ENCODE data around the gene ANKRD34A.

The ANKRD34A gene

DNA sequence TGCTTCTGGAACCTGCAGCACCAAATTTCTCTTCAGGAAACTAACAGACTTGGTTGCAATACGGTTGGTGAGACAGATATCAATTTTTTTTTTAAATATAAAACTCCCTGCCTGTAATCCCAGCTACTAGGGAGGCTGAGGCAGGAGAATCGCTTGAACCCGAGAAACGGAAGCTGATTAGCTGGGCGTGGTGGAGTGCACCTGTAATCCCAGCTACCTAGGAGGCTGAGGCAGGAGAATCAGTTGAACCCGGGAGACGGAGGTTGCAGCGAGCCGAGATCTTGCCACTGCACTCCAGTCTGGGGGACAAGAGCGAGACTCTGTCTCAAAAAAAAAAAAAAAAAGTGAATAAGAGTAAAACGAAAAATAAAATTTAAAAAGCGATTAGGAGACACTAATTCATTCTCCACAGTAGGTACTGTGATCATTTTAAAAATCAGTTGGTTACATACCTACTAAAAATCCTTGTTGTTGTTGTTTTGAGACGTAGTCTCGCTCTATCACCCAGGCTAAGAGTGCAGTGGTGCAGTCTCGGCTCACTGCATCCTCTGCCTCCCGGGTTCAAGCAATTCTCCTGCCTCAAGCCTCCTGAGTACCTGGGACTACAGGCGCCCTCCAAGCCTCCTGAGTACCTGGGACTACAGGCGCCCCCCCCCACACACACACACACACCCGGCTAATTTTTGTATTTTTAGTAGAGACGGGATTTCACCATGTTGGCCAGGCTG is 36.3 kb downstream of the ANKRD34A start:
- TF ChIP-seq, protein P1, sequence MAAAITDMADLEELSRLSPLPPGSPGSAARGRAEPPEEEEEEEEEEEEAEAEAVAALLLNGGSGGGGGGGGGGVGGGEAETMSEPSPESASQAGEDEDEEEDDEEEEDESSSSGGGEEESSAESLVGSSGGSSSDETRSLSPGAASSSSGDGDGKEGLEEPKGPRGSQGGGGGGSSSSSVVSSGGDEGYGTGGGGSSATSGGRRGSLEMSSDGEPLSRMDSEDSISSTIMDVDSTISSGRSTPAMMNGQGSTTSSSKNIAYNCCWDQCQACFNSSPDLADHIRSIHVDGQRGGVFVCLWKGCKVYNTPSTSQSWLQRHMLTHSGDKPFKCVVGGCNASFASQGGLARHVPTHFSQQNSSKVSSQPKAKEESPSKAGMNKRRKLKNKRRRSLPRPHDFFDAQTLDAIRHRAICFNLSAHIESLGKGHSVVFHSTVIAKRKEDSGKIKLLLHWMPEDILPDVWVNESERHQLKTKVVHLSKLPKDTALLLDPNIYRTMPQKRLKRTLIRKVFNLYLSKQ (tag by site-specific recombination; IDR thresholded peaks at IDR 0.05; ENCODE audit: borderline replicate concordance), result no peak
- TF ChIP-seq ZNF514 (tag by site-specific recombination; IDR thresholded peaks at IDR 0.05) (no peak), OSR2 (tag by site-specific recombination; IDR thresholded peaks at IDR 0.05) (0 out of 2 replicates have a peak, but pooled peaks have one; percentile 18), ZNF707 (tag by site-specific recombination; IDR thresholded peaks at IDR 0.05) (no peak), ZNF266 (tag by site-specific recombination; IDR thresholded peaks at IDR 0.05; ENCODE audit: low read depth) (no peak)
- TF ChIP-seq, protein P2, sequence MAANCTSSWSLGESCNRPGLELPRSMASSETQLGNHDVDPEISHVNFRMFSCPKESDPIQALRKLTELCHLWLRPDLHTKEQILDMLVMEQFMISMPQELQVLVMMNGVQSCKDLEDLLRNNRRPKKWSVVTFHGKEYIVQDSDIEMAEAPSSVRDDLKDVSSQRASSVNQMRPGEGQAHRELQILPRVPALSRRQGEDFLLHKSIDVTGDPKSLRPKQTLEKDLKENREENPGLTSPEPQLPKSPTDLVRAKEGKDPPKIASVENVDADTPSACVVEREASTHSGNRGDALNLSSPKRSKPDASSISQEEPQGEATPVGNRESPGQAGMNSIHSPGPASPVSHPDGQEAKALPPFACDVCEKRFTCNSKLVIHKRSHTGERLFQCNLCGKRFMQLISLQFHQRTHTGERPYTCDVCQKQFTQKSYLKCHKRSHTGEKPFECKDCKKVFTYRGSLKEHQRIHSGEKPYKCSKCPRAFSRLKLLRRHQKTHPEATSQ (tag by site-specific recombination; IDR thresholded peaks at IDR 0.05), result no peak
- POLR2A ChIA-PET, result interaction anchor here (0.6 to 2.2 kb wide), 22 partner anchors 8 to 108 kb away, joined by 3 to 51 read pairs (median 6); partner anchors contain the start of genes ANKRD34A, LIX1L, NUDT17 and PEX11B
- no peaks in the 10 kb centered on the region for H3K4me1 ChIP-seq (ENCODE audit: control insufficient read depth, insufficient read depth, low read length)
- no peaks in the 10 kb centered on the region for H3K9me3 ChIP-seq (ENCODE audit: control insufficient read depth, insufficient read depth, low read depth, low read length)
- peak overlapping the region; percentile 59 for H3K27ac ChIP-seq (ENCODE audit: extremely low read depth, low read depth, low read length)
- H3K4me3 ChIP-seq (ENCODE audit: low read depth, low read length), result peak overlapping the region; percentile 83
- CTCF ChIA-PET, result interaction anchor here (0.6 to 3.0 kb wide), 17 partner anchors 8 to 1130 kb away, joined by 3 to 18 read pairs (median 3); partner anchors contain the start of genes ITGA10, LIX1L and NUDT17
- peaks cover 0 to 26% of the 10 kb centered on the region in 2 experiments; a peak in 2 of 3 replicates for H3K36me3 ChIP-seq (ENCODE audit: control insufficient read depth in 2 of 2, insufficient read depth in 1 of 2, low read length in 2 of 2)

GRCh38 chr1:145927063-145927886 is 37.1 kb downstream of the ANKRD34A start, which contains the start of gene RBM8A:
TSS of gene RBM8A (minus strand) at chr1:145927484. CDS start at chr1:145927426, 58 bp downstream.
- Histone ChIP-seq H3K9me3 (ENCODE audit: control insufficient read depth, insufficient read depth, low read depth, low read length) (no peaks in the 10 kb centered on the region), H3K4me1 (ENCODE audit: control insufficient read depth, insufficient read depth, low read length) (no peaks in the 10 kb centered on the region), H3K27ac (ENCODE audit: extremely low read depth, low read depth, low read length) (peak within 1 kb of the TSS; percentile 59), H3K4me3 (ENCODE audit: low read depth, low read length) (peak within 1 kb of the TSS; percentile 83), H3K36me3 (ENCODE audit: control insufficient read depth in 2 of 2, insufficient read depth in 1 of 2, low read length in 2 of 2) (peaks cover 0 to 30% of the 10 kb centered on the region in 2 experiments; a peak in 2 of 3 replicates)
- ChIA-PET CTCF (interaction anchor here (0.6 to 3.0 kb wide), 19 partner anchors 9 to 1131 kb away, joined by 3 to 18 read pairs (median 3); partner anchors contain the start of genes ANKRD34A, ITGA10, LIX1L and NUDT17), POLR2A (interaction anchor here (0.6 to 2.2 kb wide), 20 partner anchors 8 to 109 kb away, joined by 3 to 51 read pairs (median 6); partner anchors contain the start of genes ANKRD34A, LIX1L, NUDT17 and PEX11B)
- TF ChIP-seq ZNF324 (tag by site-specific recombination; IDR thresholded peaks at IDR 0.05) (peak; percentile 72; the same call in 1 of the 2 replicates), ZNF610 (tag by site-specific recombination; IDR thresholded peaks at IDR 0.05; ENCODE audit: borderline replicate concordance) (peak; percentile 99), SP2 (tag by site-specific recombination; IDR thresholded peaks at IDR 0.05) (peak; percentile 98), PRDM2 (tag by site-specific recombination; IDR thresholded peaks at IDR 0.05; ENCODE audit: borderline replicate concordance) (no peak), ZFP69B (tag by site-specific recombination; IDR thresholded peaks at IDR 0.05) (peak; percentile 72), REPIN1 (tag by site-specific recombination; IDR thresholded peaks at IDR 0.05; ENCODE audit: low read depth) (peak; percentile 82; the same call in 1 of the 2 replicates), ZXDB (tag by site-specific recombination; IDR thresholded peaks at IDR 0.05) (peak; percentile 93), WT1 (tag by site-specific recombination; IDR thresholded peaks at IDR 0.05) (peak; percentile 35; the same call in 1 of the 2 replicates), PRDM10 (tag by site-specific recombination; IDR thresholded peaks at IDR 0.05) (peak; percentile 56), ZNF214 (tag by site-specific recombination; IDR thresholded peaks at IDR 0.05; ENCODE audit: borderline replicate concordance) (peak; percentile 40; the same call in 1 of the 2 replicates), ZNF10 (tag by site-specific recombination; IDR thresholded peaks at IDR 0.05) (no peak), OVOL3 (tag by site-specific recombination; IDR thresholded peaks at IDR 0.05) (0 out of 2 replicates have a peak, but pooled peaks have one; percentile 31)
